Measurements from ENCODE around the gene SULT1C2.

- TF ChIP-seq, protein P1, sequence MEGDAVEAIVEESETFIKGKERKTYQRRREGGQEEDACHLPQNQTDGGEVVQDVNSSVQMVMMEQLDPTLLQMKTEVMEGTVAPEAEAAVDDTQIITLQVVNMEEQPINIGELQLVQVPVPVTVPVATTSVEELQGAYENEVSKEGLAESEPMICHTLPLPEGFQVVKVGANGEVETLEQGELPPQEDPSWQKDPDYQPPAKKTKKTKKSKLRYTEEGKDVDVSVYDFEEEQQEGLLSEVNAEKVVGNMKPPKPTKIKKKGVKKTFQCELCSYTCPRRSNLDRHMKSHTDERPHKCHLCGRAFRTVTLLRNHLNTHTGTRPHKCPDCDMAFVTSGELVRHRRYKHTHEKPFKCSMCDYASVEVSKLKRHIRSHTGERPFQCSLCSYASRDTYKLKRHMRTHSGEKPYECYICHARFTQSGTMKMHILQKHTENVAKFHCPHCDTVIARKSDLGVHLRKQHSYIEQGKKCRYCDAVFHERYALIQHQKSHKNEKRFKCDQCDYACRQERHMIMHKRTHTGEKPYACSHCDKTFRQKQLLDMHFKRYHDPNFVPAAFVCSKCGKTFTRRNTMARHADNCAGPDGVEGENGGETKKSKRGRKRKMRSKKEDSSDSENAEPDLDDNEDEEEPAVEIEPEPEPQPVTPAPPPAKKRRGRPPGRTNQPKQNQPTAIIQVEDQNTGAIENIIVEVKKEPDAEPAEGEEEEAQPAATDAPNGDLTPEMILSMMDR (IDR thresholded peaks at IDR 0.05): no peak
- TF ChIP-seq POLR2A (IDR thresholded peaks at IDR 0.05): no peak
Measured at GRCh38 chr2:108253106-108253505, 35.6 kb upstream of the SULT1C2 start.
